Mucosa of gallbladder (tissue), 1 donor: ENCODE measurements around the gene AMBN. TPM values are rescaled to one million over a fixed set of nuclear protein-coding genes. Genes with fewer than 3 reads are reported as not detected.

Experiments
- total RNA-seq: library from RNA; stranded (reverse); gene quantifications from one replicate; pipeline ENCODE4 v1.2.1, GENCODE V29; 2021
- donor health status: DM: no; HTN: no; CAD: no.

Gene AMBN
- total RNA-seq, 1 donor from 2014 or later: not detected

Other genes with a start within 250 kb of the AMBN start
- gene SMR3A, start 231.5 kb upstream of the AMBN start, total RNA-seq: not detected
- not detected for gene SMR3B, start 209.1 kb upstream of the AMBN start, total RNA-seq
- gene OPRPN, start 194.3 kb upstream of the AMBN start, total RNA-seq: not detected
- gene MUC7, start 120.1 kb upstream of the AMBN start, total RNA-seq: not detected
- not detected for gene AMTN, start 73.7 kb upstream of the AMBN start, total RNA-seq
- gene ENAM, start 36.5 kb downstream of the AMBN start, total RNA-seq: 9.6 TPM
- 12.3 TPM for gene JCHAIN, start 74.3 kb downstream of the AMBN start, total RNA-seq
- gene UTP3, start 96.3 kb downstream of the AMBN start, total RNA-seq: 17.1 TPM
- gene RUFY3, start 129.7 kb downstream of the AMBN start, total RNA-seq: 46.6 TPM
- 61.1 TPM for gene GRSF1, start 247.6 kb downstream of the AMBN start, total RNA-seq